Loucy (cell line): Measurements from ENCODE around the gene KRTAP9-3.
"Not testable (repeated sequence)": the region's sequence is repeated elsewhere in the genome, so short reads cannot be mapped to it uniquely, and the experiment has no call there.

ENCODE experiments used
- H2AFZ ChIP-seq: fragments of 200-600 bp; sonication (generic); 2 replicates; pipeline ENCODE4 v1.6.0; 2016; ENCODE audit warnings: antibody characterized with exemption, mild to moderate bottlenecking, low read length, moderate library complexity
- H3F3A ChIP-seq: fragments of 200-600 bp; 2 replicates; pipeline ENCODE4 v1.6.0; 2016; ENCODE audit warnings: antibody characterized with exemption, low read depth, mild to moderate bottlenecking
- H3K27me3 ChIP-seq: fragments of 200-600 bp; sonication (generic); 2 replicates; pipeline ENCODE4 v1.6.1; 2014; ENCODE audit warnings: low read length, mild to moderate bottlenecking; ENCODE audit not compliant: insufficient read depth, poor library complexity, severe bottlenecking
- H3K36me3 ChIP-seq: fragments of 200-600 bp; sonication (generic); 2 replicates; pipeline ENCODE4 v1.6.1; 2016; ENCODE audit warnings: low read length; ENCODE audit not compliant: insufficient read depth
- H3K4me1 ChIP-seq: fragments of 200-600 bp; sonication (generic); 2 replicates; pipeline ENCODE4 v1.5.1; 2014; ENCODE audit warnings: low read length, mild to moderate bottlenecking; ENCODE audit not compliant: insufficient read depth, poor library complexity, severe bottlenecking
- H3K4me2 ChIP-seq: fragments of 200-600 bp; sonication (generic); 2 replicates; pipeline ENCODE4 v1.6.0; 2014; ENCODE audit warnings: antibody characterized with exemption, low read length, low read depth, mild to moderate bottlenecking; ENCODE audit not compliant: poor library complexity, severe bottlenecking
- H3K4me3 ChIP-seq: fragments of 200-600 bp; sonication (generic); 2 replicates; pipeline ENCODE4 v1.5.1; 2014; ENCODE audit warnings: low read length, mild to moderate bottlenecking, mixed read lengths; ENCODE audit not compliant: poor library complexity, severe bottlenecking
- H3K79me2 ChIP-seq: fragments of 200-600 bp; sonication (generic); 2 replicates; pipeline ENCODE4 v1.6.1; 2014; ENCODE audit warnings: low read length; ENCODE audit not compliant: insufficient read depth
- H3K9ac ChIP-seq: fragments of 200-600 bp; sonication (generic); 2 replicates; pipeline ENCODE4 v1.6.0; 2014; ENCODE audit warnings: mild to moderate bottlenecking, low read depth, low read length, moderate library complexity; ENCODE audit not compliant: poor library complexity, severe bottlenecking
- H3K9me2 ChIP-seq: fragments of 200-600 bp; sonication (generic); replicated peaks from 2 replicates; pipeline ENCODE4 v1.6.1; 2016; ENCODE audit warnings: low read depth, low read length, mixed read lengths
- H3K9me3 ChIP-seq: fragments of 200-600 bp; sonication (generic); 2 replicates; pipeline ENCODE4 v1.6.1; 2014; ENCODE audit warnings: mild to moderate bottlenecking, antibody characterized with exemption, low read length, low read depth; ENCODE audit not compliant: insufficient read depth
- H4K20me1 ChIP-seq: fragments of 200-600 bp; sonication (generic); 2 replicates; pipeline ENCODE4 v1.6.0; 2014; ENCODE audit warnings: antibody characterized with exemption, low read length, mild to moderate bottlenecking; ENCODE audit not compliant: insufficient read depth, poor library complexity, severe bottlenecking
- CTCF ChIP-seq: fragments of 200-600 bp; sonication (generic); conservative IDR thresholded peaks from 2 replicates; pipeline ENCODE4 v1.5.1; 2014; ENCODE audit warnings: mild to moderate bottlenecking, antibody characterized with exemption, low read length
- EZH2phosphoT487 ChIP-seq: fragments of 200-600 bp; IDR thresholded peaks from 2 replicates; pipeline ENCODE4 v1.6.1; 2018; ENCODE audit warnings: antibody characterized with exemption, mild to moderate bottlenecking, moderate library complexity, borderline replicate concordance

Gene KRTAP9-3

GRCh38 chr17:41230094-41230493 is 2.2 kb upstream of the KRTAP9-3 start:
- no peaks in the 10 kb centered on the region for H3K36me3 ChIP-seq
- H3K4me1 ChIP-seq: no peaks in the 10 kb centered on the region
- H4K20me1 ChIP-seq: no peaks in the 10 kb centered on the region

GRCh38 chr17:41231731-41232130 is 518 bp upstream of the KRTAP9-3 start:
- no peak for TF ChIP-seq EZH2phosphoT487
- no peak for TF ChIP-seq CTCF

More at GRCh38 chr17:41230094-41230493, 2.2 kb upstream of the KRTAP9-3 start:
- H3K4me3 ChIP-seq: no peak overlapping the region
- no peak overlapping the region for H3K4me2 ChIP-seq
- H3K27me3 ChIP-seq: no peaks in the 10 kb centered on the region
- H3K9ac ChIP-seq: no peak overlapping the region
- no peak for TF ChIP-seq CTCF
- no peak for TF ChIP-seq EZH2phosphoT487
- no peaks in the 10 kb centered on the region for H3K9me3 ChIP-seq
- H2AFZ ChIP-seq: no peak overlapping the region
- no peaks in the 10 kb centered on the region for H3F3A ChIP-seq
- no peaks in the 10 kb centered on the region for H3K79me2 ChIP-seq
- no peaks in the 10 kb centered on the region for H3K9me2 ChIP-seq

GRCh38 chr17:41237116-41237515 is 4.9 kb downstream of the KRTAP9-3 start:
- H3K4me1 ChIP-seq, H3K9ac ChIP-seq, H3K4me3 ChIP-seq, H3K36me3 ChIP-seq, H3K27me3 ChIP-seq, H4K20me1 ChIP-seq, H3F3A ChIP-seq, H3K9me2 ChIP-seq, H3K79me2 ChIP-seq, H2AFZ ChIP-seq, H3K9me3 ChIP-seq, H3K4me2 ChIP-seq: not testable (repeated sequence)

More at GRCh38 chr17:41231731-41232130, 518 bp upstream of the KRTAP9-3 start:
- no peak overlapping the region for H3K4me2 ChIP-seq
- no peaks in the 10 kb centered on the region for H3K4me1 ChIP-seq
- no peaks in the 10 kb centered on the region for H3K79me2 ChIP-seq
- H2AFZ ChIP-seq: no peak overlapping the region
- no peak overlapping the region for H3K4me3 ChIP-seq
- no peaks in the 10 kb centered on the region for H3K27me3 ChIP-seq
- H3K36me3 ChIP-seq: no peaks in the 10 kb centered on the region
- no peak overlapping the region for H3K9ac ChIP-seq
- no peaks in the 10 kb centered on the region for H3K9me2 ChIP-seq
- no peaks in the 10 kb centered on the region for H3F3A ChIP-seq
- no peaks in the 10 kb centered on the region for H4K20me1 ChIP-seq
- H3K9me3 ChIP-seq: no peaks in the 10 kb centered on the region

- not testable (repeated sequence) for H3K9me2 ChIP-seq, H3K4me1 ChIP-seq, H3K27me3 ChIP-seq, H3K36me3 ChIP-seq, H3K4me2 ChIP-seq, H3K79me2 ChIP-seq, H4K20me1 ChIP-seq, H3K9me3 ChIP-seq, H2AFZ ChIP-seq, H3K9ac ChIP-seq, H3F3A ChIP-seq, H3K4me3 ChIP-seq
These were observed 5.7 kb downstream of the KRTAP9-3 start, which contains the start of gene KRTAP9-8 for GRCh38 chr17:41237949-41238437. Gene KRTAP9-8 (plus strand): TSS chr17:41237999. CDS start chr17:41238052, 53 bp downstream.

GRCh38 chr17:41246995-41247787 is 14.9 kb downstream of the KRTAP9-3 start:
- H2AFZ ChIP-seq, H3K9me3 ChIP-seq, H3K9me2 ChIP-seq, H3K36me3 ChIP-seq, H3F3A ChIP-seq, H3K4me3 ChIP-seq, H3K9ac ChIP-seq, H3K4me2 ChIP-seq, H3K4me1 ChIP-seq, H3K27me3 ChIP-seq, H3K79me2 ChIP-seq, H4K20me1 ChIP-seq: not testable (repeated sequence)

- not testable (repeated sequence) for H3K4me1 ChIP-seq, H3K79me2 ChIP-seq, H3F3A ChIP-seq, H3K4me2 ChIP-seq, H3K9me3 ChIP-seq, H3K9me2 ChIP-seq, H4K20me1 ChIP-seq, H2AFZ ChIP-seq, H3K27me3 ChIP-seq, H3K36me3 ChIP-seq, H3K4me3 ChIP-seq, H3K9ac ChIP-seq
These were observed 17.5 kb downstream of the KRTAP9-3 start, which contains the start of gene KRTAP9-4 for GRCh38 chr17:41249637-41250240. Gene KRTAP9-4 (plus strand): TSS chr17:41249687. CDS start chr17:41249721, 34 bp downstream.
